Measurements from ENCODE around the gene GPR35. TPM values are rescaled to one million over a fixed set of nuclear protein-coding genes. Genes with fewer than 3 reads are reported as not detected.

GPR35 gene
- total and polyA plus RNA-seq, 2 of the 13 experiments (the other 11 are each of a cell fraction or from before 2014, with no cell fraction given): 27.1 to 44.2 TPM

GRCh38 chr2:240626531-240627300 lies 1.4 kb downstream of the GPR35 start (continued):
- TF ChIP-seq DZIP1 (CRISPR knock-in tag; IDR thresholded peaks at IDR 0.05) (0 out of 2 replicates have a peak, but pooled peaks have one; percentile 72), ZNF350 (CRISPR knock-in tag; IDR thresholded peaks at IDR 0.05; ENCODE audit: borderline replicate concordance, low read depth) (peak; percentile 33; the same call in 1 of the 2 replicates), USF2 (IDR thresholded peaks at IDR 0.05; ENCODE audit: low read depth, low read length) (no peak), USF2 (CRISPR knock-in tag; IDR thresholded peaks at IDR 0.05; ENCODE audit: borderline replicate concordance) (peak; percentile 25; the same call in 1 of the 2 replicates), ZNF367 (CRISPR knock-in tag; IDR thresholded peaks at IDR 0.05; ENCODE audit: borderline replicate concordance) (no peak), ZFP36L1 (CRISPR knock-in tag; IDR thresholded peaks at IDR 0.05) (peak; percentile 78; the same call in 1 of the 2 replicates), ZSCAN21 (CRISPR knock-in tag; IDR thresholded peaks at IDR 0.05; ENCODE audit: borderline replicate concordance) (peak; percentile 82; the same call in 1 of the 2 replicates), ZFP62 (CRISPR knock-in tag; IDR thresholded peaks at IDR 0.05) (no peak), KLF12 (CRISPR knock-in tag; IDR thresholded peaks at IDR 0.05; ENCODE audit: borderline replicate concordance) (peak; percentile 76), SRF (IDR thresholded peaks at IDR 0.05; ENCODE audit: low read depth, low read length) (no peak), RBAK (CRISPR knock-in tag; IDR thresholded peaks at IDR 0.05) (peak; percentile 61; the same call in 1 of the 2 replicates), FOXJ3 (CRISPR knock-in tag; IDR thresholded peaks at IDR 0.05; ENCODE audit: borderline replicate concordance) (no peak), ZNF136 (CRISPR knock-in tag; IDR thresholded peaks at IDR 0.05; ENCODE audit: low read depth) (no peak; the same call in 1 of the 2 replicates), NFE2L1 (CRISPR knock-in tag; IDR thresholded peaks at IDR 0.05; ENCODE audit: borderline replicate concordance) (no peak), SYNCRIP (IDR thresholded peaks at IDR 0.05; ENCODE audit: insufficient read depth, low read depth, low read length) (no peak), KDM4B (CRISPR knock-in tag; IDR thresholded peaks at IDR 0.05) (peak; percentile 53; the same call in 1 of the 2 replicates), FOSL1 (CRISPR knock-in tag; IDR thresholded peaks at IDR 0.05; ENCODE audit: borderline replicate concordance) (peak; percentile 54; the same call in 1 of the 2 replicates), GPN1 (CRISPR knock-in tag; IDR thresholded peaks at IDR 0.05; ENCODE audit: borderline replicate concordance) (no peak), ZNF720 (CRISPR knock-in tag; IDR thresholded peaks at IDR 0.05) (no peak)
- TF ChIP-seq, protein P1, sequence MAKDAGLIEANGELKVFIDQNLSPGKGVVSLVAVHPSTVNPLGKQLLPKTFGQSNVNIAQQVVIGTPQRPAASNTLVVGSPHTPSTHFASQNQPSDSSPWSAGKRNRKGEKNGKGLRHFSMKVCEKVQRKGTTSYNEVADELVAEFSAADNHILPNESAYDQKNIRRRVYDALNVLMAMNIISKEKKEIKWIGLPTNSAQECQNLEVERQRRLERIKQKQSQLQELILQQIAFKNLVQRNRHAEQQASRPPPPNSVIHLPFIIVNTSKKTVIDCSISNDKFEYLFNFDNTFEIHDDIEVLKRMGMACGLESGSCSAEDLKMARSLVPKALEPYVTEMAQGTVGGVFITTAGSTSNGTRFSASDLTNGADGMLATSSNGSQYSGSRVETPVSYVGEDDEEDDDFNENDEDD (CRISPR knock-in tag; IDR thresholded peaks at IDR 0.05; ENCODE audit: borderline replicate concordance): peak; percentile 93
- TF ChIP-seq, protein P2, sequence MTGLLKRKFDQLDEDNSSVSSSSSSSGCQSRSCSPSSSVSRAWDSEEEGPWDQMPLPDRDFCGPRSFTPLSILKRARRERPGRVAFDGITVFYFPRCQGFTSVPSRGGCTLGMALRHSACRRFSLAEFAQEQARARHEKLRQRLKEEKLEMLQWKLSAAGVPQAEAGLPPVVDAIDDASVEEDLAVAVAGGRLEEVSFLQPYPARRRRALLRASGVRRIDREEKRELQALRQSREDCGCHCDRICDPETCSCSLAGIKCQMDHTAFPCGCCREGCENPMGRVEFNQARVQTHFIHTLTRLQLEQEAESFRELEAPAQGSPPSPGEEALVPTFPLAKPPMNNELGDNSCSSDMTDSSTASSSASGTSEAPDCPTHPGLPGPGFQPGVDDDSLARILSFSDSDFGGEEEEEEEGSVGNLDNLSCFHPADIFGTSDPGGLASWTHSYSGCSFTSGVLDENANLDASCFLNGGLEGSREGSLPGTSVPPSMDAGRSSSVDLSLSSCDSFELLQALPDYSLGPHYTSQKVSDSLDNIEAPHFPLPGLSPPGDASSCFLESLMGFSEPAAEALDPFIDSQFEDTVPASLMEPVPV (CRISPR knock-in tag; IDR thresholded peaks at IDR 0.05): peak; percentile 71; the same call in 1 of the 2 replicates
